T47D (cell line): ENCODE results near the gene GSK3B.

Source experiments
- DNase-seq, 2 experiments: peaks; one replicate each; pipeline versions ENCODE4 v3.0.0 to v3.0.0-alpha.2; 2011 to 2012; ENCODE audit warnings: low read depth in 1 of 2, low spot score in 1 of 2
- JUND ChIP-seq: IDR thresholded peaks from 2 replicates; pipeline ENCODE4 v1.6.1; 2012; ENCODE audit warnings: low read depth
- in situ Hi-C: cut with HindIII; loops from 2 replicates; pipeline ENCODE4 v1.10.0; 2016; ENCODE audit warnings: low sequenced_read_pairs, low pct_unique_long_range_greater_than_20kb

The GSK3B gene

DNA sequence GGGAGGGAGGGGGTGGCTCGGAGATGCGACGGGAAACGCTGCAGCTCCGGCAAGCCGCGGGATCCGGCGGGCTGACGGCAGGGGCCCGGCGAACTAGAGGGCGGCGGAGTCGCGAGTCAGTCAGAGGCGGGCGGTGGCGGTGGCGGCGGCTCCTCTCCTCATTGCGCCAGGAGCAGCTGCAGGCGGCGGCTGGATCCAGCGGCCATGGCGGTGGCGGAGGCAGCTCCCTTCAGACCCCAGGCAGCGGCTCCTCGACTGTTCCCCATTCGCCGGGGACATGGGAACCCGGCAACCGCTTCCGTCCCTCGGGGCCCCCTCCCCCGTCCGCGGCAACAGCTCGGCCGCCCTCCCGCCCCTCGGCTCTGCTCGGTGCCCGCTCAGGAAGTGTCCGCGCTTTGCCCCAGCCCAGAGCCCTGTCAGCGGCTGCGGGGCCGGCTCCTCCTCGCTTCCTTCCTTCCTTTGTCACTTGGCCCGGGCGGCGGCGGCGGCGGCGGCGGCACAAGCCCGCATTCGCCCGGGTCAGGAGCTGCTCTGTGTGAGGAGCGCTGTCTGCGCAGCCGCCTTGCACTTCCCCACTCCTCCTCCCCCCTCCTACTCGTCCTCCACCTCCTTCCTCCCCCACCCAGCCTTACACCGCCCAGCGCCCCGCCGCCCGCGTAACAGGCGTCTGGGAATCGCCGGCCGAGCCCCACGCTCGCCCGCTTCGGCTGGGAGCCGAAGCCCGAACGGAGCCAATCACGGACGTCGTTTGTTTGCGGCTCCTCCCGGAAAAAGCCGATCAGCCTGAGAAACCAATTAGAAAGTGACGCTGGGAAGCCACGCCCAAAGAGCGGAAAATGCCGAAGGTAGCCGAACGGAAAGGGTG is at the start of gene GSK3B:
TSS of gene GSK3B (minus strand) at position 537 of the 865 bp plus-strand sequence. CDS start 1,013 bp downstream, outside the sequence.
- DNase-seq: peak in 1 of 2 experiments; percentile 100
- no peak for TF ChIP-seq JUND
- in situ Hi-C loops: no loop called here

GRCh38 chr3:120143676-120144075 is 49.4 kb upstream of the GSK3B start:
- TF ChIP-seq JUND: no peak

DNA sequence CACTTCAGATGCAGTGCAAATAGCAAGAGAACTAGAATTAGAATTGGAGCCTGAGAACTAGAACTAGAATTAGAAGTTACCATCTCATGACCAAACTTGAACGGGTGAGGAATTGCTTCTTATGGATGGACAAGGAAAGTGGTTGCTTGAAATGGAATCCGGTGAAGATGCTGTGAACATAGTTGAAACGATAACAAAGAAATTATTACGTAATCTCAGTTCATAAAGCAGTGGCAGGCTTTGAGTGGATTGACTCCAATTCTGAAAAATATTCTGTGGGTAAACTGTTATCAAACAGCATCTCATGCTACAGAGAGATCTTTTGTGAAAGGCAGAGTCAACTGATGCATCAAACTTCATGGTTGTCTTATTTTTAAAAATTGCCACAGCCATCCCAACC is 48.0 kb upstream of the GSK3B start:
- in situ Hi-C loops: no loop called here
- no peak for DNase-seq
- no peak for TF ChIP-seq JUND

More at GRCh38 chr3:120143676-120144075, 49.4 kb upstream of the GSK3B start:
- DNase-seq: no peak
- in situ Hi-C loops: no loop called here

GRCh38 chr3:120140098-120140742 is 46.0 kb upstream of the GSK3B start:
- TF ChIP-seq JUND: no peak
- no peak for DNase-seq
- in situ Hi-C loops: no loop called here

- no peak for TF ChIP-seq JUND
- in situ Hi-C loops: no loop called here
- DNase-seq: no peak
Measured at GRCh38 chr3:120139140-120139539, 44.9 kb upstream of the GSK3B start.

GRCh38 chr3:120137548-120137947 is 43.3 kb upstream of the GSK3B start:
- in situ Hi-C loops: no loop called here

DNA sequence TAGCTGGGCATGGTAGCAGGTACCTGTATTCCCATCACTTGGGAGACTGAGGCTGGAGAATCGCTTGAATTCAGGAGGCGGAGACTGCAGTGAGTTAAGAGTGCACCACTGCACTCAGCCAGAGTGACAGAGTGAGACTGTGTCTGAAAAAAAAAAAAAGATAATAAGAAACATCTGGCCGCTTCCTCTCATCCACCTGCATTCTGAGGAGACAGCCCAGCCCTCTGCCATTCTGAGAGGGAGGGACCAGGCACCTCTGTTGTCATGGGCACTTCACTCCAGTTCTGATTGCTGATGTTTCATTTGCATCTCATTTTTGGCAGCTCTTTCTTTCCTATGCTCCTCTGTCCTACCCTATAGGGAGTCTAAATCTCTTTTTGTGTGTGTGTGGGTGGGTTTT is 36.4 kb upstream of the GSK3B start:
- TF ChIP-seq JUND: no peak
- DNase-seq: no peak
- in situ Hi-C loops: no loop called here

More at GRCh38 chr3:120137548-120137947, 43.3 kb upstream of the GSK3B start:
- peak in 1 of 2 experiments; percentile 59 for DNase-seq
- no peak for TF ChIP-seq JUND

- no peak for TF ChIP-seq JUND
- no peak for DNase-seq
- in situ Hi-C loops: no loop called here
Measured at GRCh38 chr3:120129718-120130513, 35.7 kb upstream of the GSK3B start.

DNA sequence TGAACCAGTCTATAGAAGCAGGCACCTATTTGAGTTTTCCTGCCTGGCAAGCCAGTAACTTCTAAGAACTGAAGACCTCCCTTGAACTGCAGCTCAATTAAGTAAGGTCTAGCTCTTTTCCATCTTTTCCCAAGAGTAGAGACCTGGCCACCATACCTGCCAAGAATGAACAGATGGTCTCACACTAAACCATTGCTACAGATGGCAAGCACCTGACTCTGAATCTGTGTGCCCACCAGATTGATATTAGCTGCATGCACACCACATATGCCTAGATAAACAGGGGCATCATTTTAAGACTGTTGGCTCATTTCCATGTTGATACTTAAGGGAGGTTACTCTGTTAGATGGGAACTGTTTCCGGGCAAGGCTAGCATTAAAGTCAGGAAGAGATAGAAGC is 34.8 kb upstream of the GSK3B start:
- in situ Hi-C loops: no loop called here
- DNase-seq: no peak
- TF ChIP-seq JUND: no peak

DNA sequence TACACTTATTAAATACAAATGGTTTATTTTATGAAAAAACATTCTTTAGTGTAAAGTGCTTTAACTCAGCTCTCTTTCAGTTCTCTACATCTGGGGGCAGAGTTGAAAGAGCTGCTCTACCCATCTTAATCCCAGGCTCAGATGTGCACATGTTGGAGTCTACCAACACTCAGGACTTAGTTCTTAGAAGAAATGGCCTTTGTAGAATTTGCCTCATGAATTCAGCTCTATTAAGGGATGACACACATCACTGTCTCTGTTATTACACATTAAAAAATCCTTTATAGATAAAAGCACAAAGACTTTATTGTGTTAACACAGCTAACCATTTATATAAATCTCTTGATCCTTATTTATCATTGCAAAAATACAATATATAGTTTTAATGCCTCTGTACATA is 31.7 kb upstream of the GSK3B start:
- no peak for TF ChIP-seq JUND
- DNase-seq: no peak
- in situ Hi-C loops: no loop called here

- DNase-seq: no peak
- no peak for TF ChIP-seq JUND
Measured at GRCh38 chr3:120119846-120120510, 25.7 kb upstream of the GSK3B start.

GRCh38 chr3:120114981-120115380 is 20.7 kb upstream of the GSK3B start:
- no peak for DNase-seq
- TF ChIP-seq JUND: no peak
- in situ Hi-C loops: no loop called here

More at GRCh38 chr3:120119846-120120510, 25.7 kb upstream of the GSK3B start:
- in situ Hi-C loops: no loop called here

- no peak for TF ChIP-seq JUND
- no peak for DNase-seq
- in situ Hi-C loops: no loop called here
Measured at GRCh38 chr3:120114376-120114775, 20.1 kb upstream of the GSK3B start.
